SJSA1 (cell line): Measurements from ENCODE around the gene DNHD1. TPM values are rescaled to one million over a fixed set of nuclear protein-coding genes. Genes with fewer than 3 reads are reported as not detected.

Experiments used
- DNase-seq, 2 experiments: peaks; one replicate each; pipeline ENCODE4 v3.0.0-alpha.2; 2015 to 2020; ENCODE audit warnings: low spot score in 2 of 2, low read depth in 1 of 2
- H3K27ac ChIP-seq: fragments of 250-450 bp; sonication (Bioruptor Pico); 2 replicates; pipeline ENCODE4 v1.5.1; 2020; ENCODE audit warnings: mild to moderate bottlenecking, moderate library complexity
- H3K27me3 ChIP-seq: fragments of 250-450 bp; sonication (Bioruptor Pico); replicated peaks from 2 replicates; pipeline ENCODE4 v1.5.1; 2020; ENCODE audit warnings: mild to moderate bottlenecking, moderate library complexity
- H3K36me3 ChIP-seq: fragments of 250-450 bp; sonication (Bioruptor Pico); 2 replicates; pipeline ENCODE4 v1.5.1; 2020; ENCODE audit warnings: mild to moderate bottlenecking
- H3K4me1 ChIP-seq: fragments of 250-450 bp; sonication (Bioruptor Pico); replicated peaks from 2 replicates; pipeline ENCODE4 v1.6.1; 2021; ENCODE audit warnings: mild to moderate bottlenecking
- H3K4me3 ChIP-seq: fragments of 250-450 bp; sonication (Bioruptor Pico); 2 replicates; pipeline ENCODE4 v1.5.1; 2020; ENCODE audit warnings: mild to moderate bottlenecking
- H3K9me3 ChIP-seq: fragments of 250-450 bp; sonication (Bioruptor Pico); replicated peaks from 2 replicates; pipeline ENCODE4 v1.5.1; 2020; ENCODE audit warnings: mild to moderate bottlenecking
- total RNA-seq: library from RNA; depleted of rRNA; stranded (reverse); fragments of >200 nt; shearing (Covaris generic); gene quantifications from 2 replicates; pipeline ENCODE4 v1.2.3, GENCODE V29; 2014; rRNA removed

DNHD1 gene
- total RNA-seq, 1 experiment from 2014 or later = 1.5 TPM

- DNase-seq = no peak
Observed at GRCh38 chr11:6615046-6615445, 118.0 kb downstream of the DNHD1 start.

GRCh38 chr11:6615882-6616585, 119.0 kb downstream of the DNHD1 start:
- no peaks in the 10 kb centered on the region for H3K9me3 ChIP-seq

More at GRCh38 chr11:6615046-6615445, 118.0 kb downstream of the DNHD1 start:
- H3K36me3 ChIP-seq = peaks cover 23% of the 10 kb centered on the region
- H3K27ac ChIP-seq = no peak overlapping the region
- H3K4me1 ChIP-seq = peaks cover 38% of the 10 kb centered on the region
- H3K9me3 ChIP-seq = no peaks in the 10 kb centered on the region
- no peak overlapping the region for H3K4me3 ChIP-seq
- no peaks in the 10 kb centered on the region for H3K27me3 ChIP-seq

GRCh38 chr11:6616596-6617250, 119.6 kb downstream of the DNHD1 start:
- no peak for DNase-seq
- no peaks in the 10 kb centered on the region for H3K9me3 ChIP-seq
- H3K27me3 ChIP-seq = no peaks in the 10 kb centered on the region
- peaks cover 6% of the 10 kb centered on the region for H3K36me3 ChIP-seq
- H3K27ac ChIP-seq = no peak overlapping the region
- no peak overlapping the region for H3K4me3 ChIP-seq
- peaks cover 28% of the 10 kb centered on the region for H3K4me1 ChIP-seq

More at GRCh38 chr11:6615882-6616585, 119.0 kb downstream of the DNHD1 start:
- Histone ChIP-seq H3K4me3 (no peak overlapping the region), H3K27ac (no peak overlapping the region), H3K36me3 (peaks cover 13% of the 10 kb centered on the region), H3K4me1 (peaks cover 31% of the 10 kb centered on the region), H3K27me3 (no peaks in the 10 kb centered on the region)
- DNase-seq = no peak

GRCh38 chr11:6617315-6617781, 120.3 kb downstream of the DNHD1 start:
- H3K36me3 ChIP-seq = peaks cover 4% of the 10 kb centered on the region
- peak overlapping the region; percentile 43; the same call in 1 of the 2 replicates for H3K27ac ChIP-seq
- H3K4me3 ChIP-seq = no peak overlapping the region
- H3K4me1 ChIP-seq = peaks cover 26% of the 10 kb centered on the region
- no peaks in the 10 kb centered on the region for H3K27me3 ChIP-seq
- no peak for DNase-seq
- H3K9me3 ChIP-seq = no peaks in the 10 kb centered on the region

GRCh38 chr11:6618117-6619003, 121.3 kb downstream of the DNHD1 start:
- no peak overlapping the region for H3K27ac ChIP-seq
- H3K4me1 ChIP-seq = peaks cover 19% of the 10 kb centered on the region
- H3K27me3 ChIP-seq = no peaks in the 10 kb centered on the region
- H3K4me3 ChIP-seq = peak overlapping the region; percentile 49
- DNase-seq = peak; percentile 52 to 74
- H3K9me3 ChIP-seq = no peaks in the 10 kb centered on the region
- H3K36me3 ChIP-seq = peaks cover 4% of the 10 kb centered on the region

GRCh38 chr11:6619004-6619745, 122.1 kb downstream of the DNHD1 start, which contains the start of gene TPP1:
Gene TPP1 (minus strand): TSS chr11:6619422. CDS start chr11:6619400, 22 bp downstream.
- Histone ChIP-seq H3K4me3 (peak within 1 kb of the TSS; percentile 49), H3K27me3 (no peaks in the 10 kb centered on the region), H3K4me1 (peaks cover 19% of the 10 kb centered on the region), H3K9me3 (no peaks in the 10 kb centered on the region), H3K36me3 (no peaks in the 10 kb centered on the region; the same call in 1 of the 2 replicates), H3K27ac (no peak within 1 kb of the TSS)
- DNase-seq = peak; percentile 80 to 86

GRCh38 chr11:6620636-6621035, 123.6 kb downstream of the DNHD1 start:
- Histone ChIP-seq H3K4me1 (peaks cover 19% of the 10 kb centered on the region), H3K27me3 (no peaks in the 10 kb centered on the region), H3K36me3 (no peaks in the 10 kb centered on the region; the same call in 1 of the 2 replicates), H3K4me3 (no peak overlapping the region), H3K27ac (no peak overlapping the region), H3K9me3 (no peaks in the 10 kb centered on the region)
- no peak for DNase-seq

Other genes with a start within 250 kb of the DNHD1 start
- gene CCKBR, start 237.4 kb upstream of the DNHD1 start, total RNA-seq = not detected in 2 replicates
- gene CAVIN3, start 176.8 kb upstream of the DNHD1 start, total RNA-seq = 174 and 307 TPM in 2 replicates
- 38.9 and 57.9 TPM in 2 replicates for gene SMPD1, start 106.8 kb upstream of the DNHD1 start, total RNA-seq
- gene APBB1, start 78.2 kb upstream of the DNHD1 start, total RNA-seq = 12.0 and 17.1 TPM in 2 replicates
- gene HPX, start 56.3 kb upstream of the DNHD1 start, total RNA-seq = 0.32 TPM in 1 of 2 replicates, not detected in the other
- gene TRIM3, start 23.3 kb upstream of the DNHD1 start, total RNA-seq = 9.1 and 11.0 TPM in 2 replicates
- gene ARFIP2, start 15.9 kb upstream of the DNHD1 start, total RNA-seq = 14.0 and 22.9 TPM in 2 replicates
- gene TIMM10B, start 15.8 kb upstream of the DNHD1 start, total RNA-seq = 5.6 and 19.1 TPM in 2 replicates
- 10.2 and 12.0 TPM in 2 replicates for gene RRP8, start 106.3 kb downstream of the DNHD1 start, total RNA-seq
- 160 and 180 TPM in 2 replicates for gene ILK, start 106.5 kb downstream of the DNHD1 start, total RNA-seq
- 25.2 and 35.2 TPM in 2 replicates for gene TAF10, start 114.9 kb downstream of the DNHD1 start, total RNA-seq
- gene TPP1, start 122.1 kb downstream of the DNHD1 start, total RNA-seq = 5.9 and 6.8 TPM in 2 replicates
- 7.8 and 12.0 TPM in 2 replicates for gene DCHS1, start 158.5 kb downstream of the DNHD1 start, total RNA-seq
- gene MRPL17, start 186.1 kb downstream of the DNHD1 start, total RNA-seq = 38.7 and 79.8 TPM in 2 replicates